HEK293 (cell line): ENCODE measurements around the gene IMPDH1.

Experiments
- BCL11A ChIP-seq: fragments of 450-650 bp; formaldehyde crosslinking; IDR thresholded peaks from 2 replicates; pipeline ENCODE4 v1.5.1; 2016; ENCODE audit warnings: low read depth, missing biosample characterization, missing genetic modification characterization
- HOXD13 ChIP-seq: sonication (generic); formaldehyde crosslinking; IDR thresholded peaks from 2 replicates; pipeline ENCODE4 v1.8.0; 2022; ENCODE audit warnings: missing genetic modification reagents, borderline replicate concordance
- PRDM10 ChIP-seq: fragments of 450-650 bp; formaldehyde crosslinking; IDR thresholded peaks from 2 replicates; pipeline ENCODE4 v1.5.1; 2016; ENCODE audit warnings: missing biosample characterization, missing genetic modification characterization
- SCRT2 ChIP-seq: fragments of 450-650 bp; formaldehyde crosslinking; IDR thresholded peaks from 2 replicates; pipeline ENCODE4 v1.5.1; 2016; ENCODE audit warnings: missing biosample characterization, missing genetic modification characterization
- TCF7L2 ChIP-seq: IDR thresholded peaks from 2 replicates; pipeline ENCODE4 v1.6.1; 2011; ENCODE audit warnings: low read depth, mild to moderate bottlenecking, inconsistent platforms, low read length, moderate library complexity, borderline replicate concordance
- TSHZ1 ChIP-seq: fragments of 450-650 bp; formaldehyde crosslinking; IDR thresholded peaks from 2 replicates; pipeline ENCODE4 v1.5.1; 2016; ENCODE audit warnings: missing biosample characterization, missing genetic modification characterization, borderline replicate concordance
- YY1 ChIP-seq: fragments of 450-650 bp; formaldehyde crosslinking; IDR thresholded peaks from 2 replicates; pipeline ENCODE4 v1.5.1; 2018; ENCODE audit warnings: missing biosample characterization, missing genetic modification characterization
- ZBTB7A ChIP-seq: fragments of 450-650 bp; formaldehyde crosslinking; IDR thresholded peaks from 2 replicates; pipeline ENCODE4 v1.5.1; 2016; ENCODE audit warnings: low read depth, missing biosample characterization, missing genetic modification characterization
- ZBTB8A ChIP-seq: fragments of 450-650 bp; formaldehyde crosslinking; IDR thresholded peaks from 2 replicates; pipeline ENCODE4 v1.5.1; 2016; ENCODE audit warnings: missing biosample characterization, missing genetic modification characterization
- ZNF114 ChIP-seq: fragments of 450-650 bp; formaldehyde crosslinking; IDR thresholded peaks from 2 replicates; pipeline ENCODE4 v1.5.0; 2017; ENCODE audit warnings: missing biosample characterization, missing genetic modification characterization
- ZNF48 ChIP-seq: fragments of 450-650 bp; formaldehyde crosslinking; IDR thresholded peaks from 2 replicates; pipeline ENCODE4 v1.5.1; 2016; ENCODE audit warnings: missing biosample characterization, missing genetic modification characterization
- TF ChIP-seq, protein P1 (sequence below): fragments of 450-650 bp; formaldehyde crosslinking; IDR thresholded peaks from 2 replicates; pipeline ENCODE4 v1.5.1; 2016; ENCODE audit warnings: missing biosample characterization, missing genetic modification characterization
- TF ChIP-seq, protein P2 (sequence below): fragments of 450-650 bp; formaldehyde crosslinking; IDR thresholded peaks from 2 replicates; pipeline ENCODE4 v1.5.1; 2016; ENCODE audit warnings: missing biosample characterization, missing genetic modification characterization, low read depth

- no peak for TF ChIP-seq HOXD13 (CRISPR knock-in tag)
- no peak for TF ChIP-seq ZNF48 (tag by site-specific recombination)
- no peak for TF ChIP-seq ZBTB8A
- no peak for TF ChIP-seq TCF7L2
- TF ChIP-seq, protein P1, sequence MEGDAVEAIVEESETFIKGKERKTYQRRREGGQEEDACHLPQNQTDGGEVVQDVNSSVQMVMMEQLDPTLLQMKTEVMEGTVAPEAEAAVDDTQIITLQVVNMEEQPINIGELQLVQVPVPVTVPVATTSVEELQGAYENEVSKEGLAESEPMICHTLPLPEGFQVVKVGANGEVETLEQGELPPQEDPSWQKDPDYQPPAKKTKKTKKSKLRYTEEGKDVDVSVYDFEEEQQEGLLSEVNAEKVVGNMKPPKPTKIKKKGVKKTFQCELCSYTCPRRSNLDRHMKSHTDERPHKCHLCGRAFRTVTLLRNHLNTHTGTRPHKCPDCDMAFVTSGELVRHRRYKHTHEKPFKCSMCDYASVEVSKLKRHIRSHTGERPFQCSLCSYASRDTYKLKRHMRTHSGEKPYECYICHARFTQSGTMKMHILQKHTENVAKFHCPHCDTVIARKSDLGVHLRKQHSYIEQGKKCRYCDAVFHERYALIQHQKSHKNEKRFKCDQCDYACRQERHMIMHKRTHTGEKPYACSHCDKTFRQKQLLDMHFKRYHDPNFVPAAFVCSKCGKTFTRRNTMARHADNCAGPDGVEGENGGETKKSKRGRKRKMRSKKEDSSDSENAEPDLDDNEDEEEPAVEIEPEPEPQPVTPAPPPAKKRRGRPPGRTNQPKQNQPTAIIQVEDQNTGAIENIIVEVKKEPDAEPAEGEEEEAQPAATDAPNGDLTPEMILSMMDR (tag by site-specific recombination): no peak
- no peak for TF ChIP-seq ZNF114 (tag by site-specific recombination)
- no peak for TF ChIP-seq BCL11A (tag by site-specific recombination)
- TF ChIP-seq PRDM10 (tag by site-specific recombination): no peak
- no peak for TF ChIP-seq YY1 (tag by site-specific recombination)
- no peak for TF ChIP-seq TSHZ1 (tag by site-specific recombination)
- TF ChIP-seq, protein P2, sequence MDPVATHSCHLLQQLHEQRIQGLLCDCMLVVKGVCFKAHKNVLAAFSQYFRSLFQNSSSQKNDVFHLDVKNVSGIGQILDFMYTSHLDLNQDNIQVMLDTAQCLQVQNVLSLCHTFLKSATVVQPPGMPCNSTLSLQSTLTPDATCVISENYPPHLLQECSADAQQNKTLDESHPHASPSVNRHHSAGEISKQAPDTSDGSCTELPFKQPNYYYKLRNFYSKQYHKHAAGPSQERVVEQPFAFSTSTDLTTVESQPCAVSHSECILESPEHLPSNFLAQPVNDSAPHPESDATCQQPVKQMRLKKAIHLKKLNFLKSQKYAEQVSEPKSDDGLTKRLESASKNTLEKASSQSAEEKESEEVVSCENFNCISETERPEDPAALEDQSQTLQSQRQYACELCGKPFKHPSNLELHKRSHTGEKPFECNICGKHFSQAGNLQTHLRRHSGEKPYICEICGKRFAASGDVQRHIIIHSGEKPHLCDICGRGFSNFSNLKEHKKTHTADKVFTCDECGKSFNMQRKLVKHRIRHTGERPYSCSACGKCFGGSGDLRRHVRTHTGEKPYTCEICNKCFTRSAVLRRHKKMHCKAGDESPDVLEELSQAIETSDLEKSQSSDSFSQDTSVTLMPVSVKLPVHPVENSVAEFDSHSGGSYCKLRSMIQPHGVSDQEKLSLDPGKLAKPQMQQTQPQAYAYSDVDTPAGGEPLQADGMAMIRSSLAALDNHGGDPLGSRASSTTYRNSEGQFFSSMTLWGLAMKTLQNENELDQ: no peak
- TF ChIP-seq SCRT2: no peak
- TF ChIP-seq ZBTB7A (tag by site-specific recombination): no peak
Observed at GRCh38 chr7:128378637-128379036, 31.1 kb downstream of the IMPDH1 start.
